Pancreas (tissue), 10 donors: ENCODE data around the gene ANKRD1. TPM values are rescaled to one million over a fixed set of nuclear protein-coding genes. Genes with fewer than 3 reads are reported as not detected.
"Not testable (repeated sequence)": the region's sequence is repeated elsewhere in the genome, so short reads cannot be mapped to it uniquely, and the experiment has no call there.

Source experiments
- ATAC-seq, 4 donors: fragments of 200-7000 bp; cut with Tn5 transposase; one replicate each; pipeline versions ENCODE4 v1.8.0 to v1.9.1; 2020; ENCODE audit warnings: mild to moderate bottlenecking in 4 of 4, moderate library complexity in 4 of 4
- DNase-seq, 6 donors: peaks; one replicate each; pipeline ENCODE4 v3.0.0-alpha.2; 2020
- FAIRE-seq: peaks from 2 replicates; lab custom pipeline; 2012; peaks lifted over from hg19 to GRCh38; lab: Jason Lieb, UNC
- H3K27ac ChIP-seq, 4 donors: fragments of 200-600 bp; sonication (generic); 1 replicate in 3 of 4; 2 replicates in 1 of 4; pipeline versions ENCODE4 v1.5.0 to v1.8.0; 2020
- H3K27me3 ChIP-seq, 4 donors: fragments of 200-600 bp; one replicate each; pipeline ENCODE4 v1.8.0; 2021
- H3K36me3 ChIP-seq, 3 donors: fragments of 200-600 bp; sonication (generic) in 1 of 3; one replicate each; pipeline versions ENCODE4 v1.5.0 to v1.8.0; 2020 to 2021
- H3K4me1 ChIP-seq, 3 donors: fragments of 200-600 bp; one replicate each; pipeline ENCODE4 v1.8.0; 2021
- H3K4me3 ChIP-seq, 4 donors: fragments of 200-600 bp; sonication (generic) in 2 of 4; one replicate each; pipeline versions ENCODE4 v1.5.0 to v1.8.0; 2020 to 2021
- H3K9me3 ChIP-seq, 4 donors: fragments of 200-600 bp; one replicate each; pipeline ENCODE4 v1.8.0; 2021
- WGBS, 2 donors: extraction: QIAGEN DNeasy Blood & Tissue Kit; methylation state at CpG; one replicate each; pipeline ENCODE4 v1.1.7; 2013; 5-methylcytosine and 5-hydroxymethylcytosine counted together
- intact Hi-C, 3 donors: fragments of 100-400 bp; cut with DNase I; formaldehyde crosslinking; loops; one replicate each; pipeline versions ENCODE4 v1.11.1 to v1.14.2; 2022
- polyA plus RNA-seq, 2 donors: library from polyadenylated mRNA; stranded (reverse); fragments of 200-250 nt; gene quantifications; one replicate each; pipeline ENCODE4 v1.2.3, GENCODE V29; 2013
- total RNA-seq, 6 donors: library from RNA; stranded (reverse); fragmentation: NEBNext Ultra II Directional in 4 of 6; extraction: Animal tissue kit (Norgen Biotek cat#: 25700) in 4 of 6; gene quantifications; one replicate each; pipeline versions ENCODE4 v1.2.1 to v1.2.4, GENCODE V29; 2021 to 2023
- TF ChIP-seq, protein P1 (sequence below), 4 donors: fragments of 200-600 bp; sonication (generic) in 3 of 4; IDR thresholded peaks; one replicate each; pipeline versions ENCODE4 v1.5.0 to v1.8.0; 2021; ENCODE audit warnings: antibody characterized with exemption in 4 of 4
- donor health status: healthy with polysubstance abuse.
- donor health status: DM: no; HTN: no; CAD: no; lungs with moderate emphysema.
- donor health status: DM: no; HTN: no; CAD: no.
- donor health status: control.
- donor health status: control.
- donor health status: Bipolar disorder and iron deficiency.
- donor health status: DM: yes; HTN: yes; CAD: no.
- donor health status: DM: no; HTN: no; CAD: no.
- donor health status: DM: no; HTN: no; CAD: no.
- donor health status: DM: yes; HTN: yes; CAD: no.

ANKRD1 gene
- total and polyA plus RNA-seq, 8 donors = 0.12 to 2.8 (median 1.4) TPM

DNA sequence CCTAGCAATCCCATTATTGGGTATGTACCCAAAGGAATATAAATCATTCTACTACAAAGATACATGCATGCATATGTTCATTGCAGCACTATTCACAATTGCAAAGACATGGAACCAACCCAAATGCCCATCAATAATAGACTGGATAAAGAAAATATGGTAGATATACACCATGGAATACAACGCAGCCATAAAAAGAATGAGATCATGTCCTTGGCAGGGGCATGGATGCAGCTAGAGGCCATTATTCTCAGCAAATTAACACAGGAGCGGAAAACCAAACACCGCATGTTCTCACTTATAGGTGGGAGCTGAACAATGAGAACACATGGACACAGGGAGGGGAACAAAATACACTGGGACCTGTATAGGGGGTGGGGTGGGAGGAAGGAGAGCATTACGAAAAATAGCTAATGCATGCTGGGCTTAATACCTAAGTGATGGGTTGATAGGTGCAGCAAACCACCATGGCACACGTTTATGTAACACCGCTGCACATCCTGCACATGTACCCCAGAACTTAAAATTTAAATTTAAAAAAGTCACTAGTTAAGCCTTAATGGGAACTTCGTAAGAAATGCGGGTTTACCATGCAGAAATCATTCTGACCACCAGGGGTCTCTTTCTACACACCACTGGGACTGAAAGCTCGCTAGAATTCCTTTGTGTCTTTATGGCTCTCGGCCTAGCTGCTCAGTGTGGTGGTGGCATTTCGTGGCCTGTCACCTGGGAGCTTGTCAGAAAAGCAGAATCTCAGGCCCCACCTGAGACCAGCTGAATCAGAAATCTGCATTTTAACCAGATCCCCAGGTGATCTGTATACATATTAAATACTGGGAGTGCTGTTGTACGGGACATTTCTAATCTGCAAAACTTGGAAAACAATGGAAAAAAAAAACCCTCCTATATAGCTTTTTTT, 9.5 kb downstream of the ANKRD1 start:
- intact Hi-C loops = loop anchor here in 1 of 3 donors (10.0 kb wide), 1 partner anchor 333 kb away; no protein-coding TSS in a partner anchor
- DNase-seq (peak in 4 of 6 donors; percentile 30 to 65 (median 40)), ATAC-seq (peak; percentile 83 to 99 (median 96)), FAIRE-seq (no peak)
- H3K27ac ChIP-seq = no peak overlapping the region
- WGBS, 2 donors = 30 to 33% methylated on average over 12 of the region's 12 CpGs
- TF ChIP-seq, protein P1, sequence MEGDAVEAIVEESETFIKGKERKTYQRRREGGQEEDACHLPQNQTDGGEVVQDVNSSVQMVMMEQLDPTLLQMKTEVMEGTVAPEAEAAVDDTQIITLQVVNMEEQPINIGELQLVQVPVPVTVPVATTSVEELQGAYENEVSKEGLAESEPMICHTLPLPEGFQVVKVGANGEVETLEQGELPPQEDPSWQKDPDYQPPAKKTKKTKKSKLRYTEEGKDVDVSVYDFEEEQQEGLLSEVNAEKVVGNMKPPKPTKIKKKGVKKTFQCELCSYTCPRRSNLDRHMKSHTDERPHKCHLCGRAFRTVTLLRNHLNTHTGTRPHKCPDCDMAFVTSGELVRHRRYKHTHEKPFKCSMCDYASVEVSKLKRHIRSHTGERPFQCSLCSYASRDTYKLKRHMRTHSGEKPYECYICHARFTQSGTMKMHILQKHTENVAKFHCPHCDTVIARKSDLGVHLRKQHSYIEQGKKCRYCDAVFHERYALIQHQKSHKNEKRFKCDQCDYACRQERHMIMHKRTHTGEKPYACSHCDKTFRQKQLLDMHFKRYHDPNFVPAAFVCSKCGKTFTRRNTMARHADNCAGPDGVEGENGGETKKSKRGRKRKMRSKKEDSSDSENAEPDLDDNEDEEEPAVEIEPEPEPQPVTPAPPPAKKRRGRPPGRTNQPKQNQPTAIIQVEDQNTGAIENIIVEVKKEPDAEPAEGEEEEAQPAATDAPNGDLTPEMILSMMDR (IDR thresholded peaks at IDR 0.05) = peak; percentile 58 to 87 (median 74)
- no peaks in the 10 kb centered on the region for H3K27me3 ChIP-seq
- H3K36me3 ChIP-seq = no peaks in the 10 kb centered on the region
- H3K4me3 ChIP-seq = no peak overlapping the region
- H3K4me1 ChIP-seq = no peaks in the 10 kb centered on the region
- no peaks in the 10 kb centered on the region for H3K9me3 ChIP-seq

DNA sequence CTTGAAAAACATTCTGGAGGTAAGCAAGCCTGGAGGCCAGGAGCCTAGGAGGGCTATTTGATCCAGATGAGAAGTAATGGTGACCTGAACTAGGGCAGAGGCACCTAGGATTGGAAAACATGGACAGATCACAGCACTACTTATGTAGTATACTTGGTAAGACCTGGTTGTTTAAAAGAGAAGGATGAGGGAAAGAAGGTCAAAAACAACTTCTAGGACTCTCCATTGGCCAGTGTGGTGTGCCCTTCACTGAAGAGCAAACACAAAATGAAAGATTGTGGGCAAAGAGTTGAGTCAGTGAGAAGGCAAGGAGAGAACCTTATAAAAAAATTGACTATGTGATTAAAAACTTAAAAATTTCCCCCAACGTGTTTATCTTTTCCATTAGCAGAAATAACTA, 14.3 kb downstream of the ANKRD1 start:
- Histone ChIP-seq H3K4me3 (no peak overlapping the region), H3K4me1 (no peaks in the 10 kb centered on the region), H3K27me3 (no peaks in the 10 kb centered on the region), H3K36me3 (no peaks in the 10 kb centered on the region), H3K9me3 (no peaks in the 10 kb centered on the region), H3K27ac (no peak overlapping the region)
- TF ChIP-seq, protein P1 (IDR thresholded peaks at IDR 0.05) = no peak
- 67 to 70% methylated on average over 1 of the region's 1 CpG for WGBS, 2 donors
- no peak for FAIRE-seq
- no peak for ATAC-seq
- no peak for DNase-seq
- intact Hi-C loops = no loop called here

DNA sequence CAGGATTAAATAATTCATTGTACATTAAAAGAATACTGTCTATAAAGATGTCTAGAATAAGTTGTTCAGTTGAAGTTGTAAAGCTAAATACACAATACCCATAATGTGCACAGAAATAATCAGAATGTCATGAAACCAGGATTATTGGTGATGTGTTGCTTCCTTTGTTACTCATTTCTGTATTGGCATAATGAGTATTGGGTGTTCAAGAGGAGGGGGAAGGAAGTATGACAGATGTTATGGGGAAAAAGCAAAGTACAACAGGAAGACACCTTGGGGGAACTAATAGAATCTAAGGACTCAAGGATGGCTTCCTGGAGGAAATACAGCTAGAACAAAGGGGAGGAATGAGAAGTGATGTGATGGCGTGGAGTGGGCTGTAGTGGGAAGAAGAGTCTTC, 15.0 kb downstream of the ANKRD1 start:
- no peak for ATAC-seq
- no peak for FAIRE-seq
- 87 to 91% methylated on average over 1 of the region's 1 CpG for WGBS, 2 donors
- no peaks in the 10 kb centered on the region for H3K27me3 ChIP-seq
- H3K4me3 ChIP-seq = no peak overlapping the region
- no peaks in the 10 kb centered on the region for H3K9me3 ChIP-seq
- TF ChIP-seq, protein P1 (IDR thresholded peaks at IDR 0.05) = no peak
- no peak for DNase-seq
- intact Hi-C loops = no loop called here
- no peaks in the 10 kb centered on the region for H3K4me1 ChIP-seq
- H3K27ac ChIP-seq = no peak overlapping the region
- H3K36me3 ChIP-seq = no peaks in the 10 kb centered on the region

DNA sequence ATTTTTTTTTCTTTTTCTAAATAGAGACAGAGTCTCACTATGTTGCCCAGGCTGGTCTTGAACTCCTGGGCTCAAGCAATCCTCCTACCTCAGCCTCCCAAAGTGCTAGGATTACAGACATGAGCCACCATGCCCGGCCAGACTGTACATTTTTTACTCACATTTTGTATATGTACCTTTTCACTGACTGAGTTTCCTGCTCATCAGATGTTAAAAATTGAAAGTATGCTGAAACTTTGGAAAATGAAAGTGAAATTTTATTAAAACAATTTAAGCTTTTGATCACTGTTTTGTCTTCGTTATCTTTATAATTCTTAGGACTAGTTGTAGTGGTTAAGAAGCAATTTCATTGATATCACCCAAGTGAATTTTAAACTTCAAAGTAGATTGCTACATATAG, 24.0 kb downstream of the ANKRD1 start:
- H3K4me1 ChIP-seq, H3K9me3 ChIP-seq, FAIRE-seq, intact Hi-C loops, DNase-seq, H3K36me3 ChIP-seq, H3K4me3 ChIP-seq, H3K27me3 ChIP-seq, ATAC-seq, H3K27ac ChIP-seq: not testable (repeated sequence)
- 85 to 97% methylated on average over 2 of the region's 2 CpGs for WGBS, 2 donors

DNA sequence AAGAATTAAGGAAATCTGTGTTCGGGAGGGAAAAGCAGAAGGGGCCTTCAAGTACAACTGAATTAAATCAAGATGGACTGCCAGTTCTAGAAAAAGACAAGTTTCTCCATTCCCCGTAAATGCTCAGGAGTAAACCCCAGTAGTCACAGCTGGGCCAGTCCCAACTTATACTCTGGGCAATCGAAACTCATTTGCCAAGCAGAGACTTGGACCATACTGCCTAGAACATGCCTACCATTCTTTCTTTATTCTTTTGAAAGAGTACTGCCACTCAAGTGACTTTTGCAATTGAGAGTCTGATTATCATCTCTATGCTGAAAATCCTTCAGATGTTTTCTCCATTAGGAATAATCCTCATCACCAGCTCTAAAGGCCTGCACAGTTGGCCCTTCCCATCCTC, 27.7 kb downstream of the ANKRD1 start:
- Histone ChIP-seq H3K36me3 (peaks cover 0 to 12% (median 0%) of the 10 kb centered on the region in 3 donors), H3K9me3 (no peaks in the 10 kb centered on the region), H3K27me3 (no peaks in the 10 kb centered on the region), H3K4me1 (no peaks in the 10 kb centered on the region), H3K27ac (no peak overlapping the region), H3K4me3 (no peak overlapping the region)
- intact Hi-C loops = no loop called here
- no peak for FAIRE-seq
- DNase-seq = no peak
- WGBS, 2 donors = 94 to 98% methylated on average over 3 of the region's 3 CpGs
- no peak for ATAC-seq
- TF ChIP-seq, protein P1 (IDR thresholded peaks at IDR 0.05) = no peak
